ENCODE data around the gene PSMD6. TPM values are rescaled to one million over a fixed set of nuclear protein-coding genes. Genes with fewer than 3 reads are reported as not detected.
A peak's percentile ranks its signal among the peaks of the same experiment; 100 is the strongest.

Gene PSMD6
- total and polyA plus RNA-seq, 2 donors (not counting 1 experiment from before 2014, with no cell fraction given), result 79.1 to 89.0 TPM

GRCh38 chr3:64063207-64063982 is 40.1 kb upstream of the PSMD6 start:
- Histone ChIP-seq H4K20me1 (ENCODE audit: control insufficient read depth, extremely low read depth, insufficient read depth, low read length) (no peaks in the 10 kb centered on the region), H3K9ac (ENCODE audit: insufficient read depth, low read length) (no peak overlapping the region), H3K27me3 (ENCODE audit: control insufficient read depth, insufficient read depth, low read length) (no peaks in the 10 kb centered on the region), H3K4me3 (replicated peaks in 1 of 4; ENCODE audit: control extremely low read depth in 1 of 4, insufficient read depth in 1 of 4, low read depth in 3 of 4, low read length in 4 of 4) (no peak overlapping the region), H3K9me3 (ENCODE audit: control insufficient read depth, insufficient read depth, low read depth, low read length) (no peaks in the 10 kb centered on the region), H3K4me1 (ENCODE audit: control insufficient read depth, extremely low read depth, insufficient read depth, low read length) (no peaks in the 10 kb centered on the region), H3K27ac (ENCODE audit: insufficient read depth, low read length) (no peak overlapping the region), H2AFZ (ENCODE audit: low read length) (no peak overlapping the region), H3K79me2 (ENCODE audit: control insufficient read depth, insufficient read depth, low read length) (no peaks in the 10 kb centered on the region), H3K4me2 (ENCODE audit: extremely low read depth, insufficient read depth, low read length) (no peak overlapping the region), H3K36me3 (ENCODE audit: control insufficient read depth, insufficient read depth, low read length) (no peaks in the 10 kb centered on the region)
- TF ChIP-seq EZH2 (IDR thresholded peaks at IDR 0.05; ENCODE audit: low read length, missing control alignments), result no peak
- no peak for TF ChIP-seq CTCF (conservative IDR thresholded peaks at IDR 0.05 in 1 of 2, IDR thresholded peaks at IDR 0.05 in 1 of 2; ENCODE audit: low read depth in 1 of 2, low read length in 2 of 2)
- peak in 1 of 2 donors; percentile 77 for DNase-seq (ENCODE audit: low read depth in 2 of 2)

GRCh38 chr3:64061628-64062027 is 38.3 kb upstream of the PSMD6 start:
- no peak overlapping the region for H3K4me2 ChIP-seq (ENCODE audit: extremely low read depth, insufficient read depth, low read length)
- no peak overlapping the region for H2AFZ ChIP-seq (ENCODE audit: low read length)
- H3K36me3 ChIP-seq (ENCODE audit: control insufficient read depth, insufficient read depth, low read length), result no peaks in the 10 kb centered on the region
- no peaks in the 10 kb centered on the region for H4K20me1 ChIP-seq (ENCODE audit: control insufficient read depth, extremely low read depth, insufficient read depth, low read length)
- DNase-seq (ENCODE audit: low read depth in 2 of 2), result no peak
- no peaks in the 10 kb centered on the region for H3K4me1 ChIP-seq (ENCODE audit: control insufficient read depth, extremely low read depth, insufficient read depth, low read length)
- H3K27ac ChIP-seq (ENCODE audit: insufficient read depth, low read length), result no peak overlapping the region
- no peak overlapping the region for H3K9ac ChIP-seq (ENCODE audit: insufficient read depth, low read length)
- TF ChIP-seq CTCF (conservative IDR thresholded peaks at IDR 0.05 in 1 of 2, IDR thresholded peaks at IDR 0.05 in 1 of 2; ENCODE audit: low read depth in 1 of 2, low read length in 2 of 2) (no peak), EZH2 (IDR thresholded peaks at IDR 0.05; ENCODE audit: low read length, missing control alignments) (no peak)
- no peak overlapping the region for H3K4me3 ChIP-seq (replicated peaks in 1 of 4; ENCODE audit: control extremely low read depth in 1 of 4, insufficient read depth in 1 of 4, low read depth in 3 of 4, low read length in 4 of 4)
- no peaks in the 10 kb centered on the region for H3K9me3 ChIP-seq (ENCODE audit: control insufficient read depth, insufficient read depth, low read depth, low read length)
- no peaks in the 10 kb centered on the region for H3K79me2 ChIP-seq (ENCODE audit: control insufficient read depth, insufficient read depth, low read length)
- H3K27me3 ChIP-seq (ENCODE audit: control insufficient read depth, insufficient read depth, low read length), result no peaks in the 10 kb centered on the region

GRCh38 chr3:64059484-64060175 is 36.3 kb upstream of the PSMD6 start:
- Histone ChIP-seq H3K4me3 (replicated peaks in 1 of 4; ENCODE audit: control extremely low read depth in 1 of 4, insufficient read depth in 1 of 4, low read depth in 3 of 4, low read length in 4 of 4) (no peak overlapping the region), H2AFZ (ENCODE audit: low read length) (no peak overlapping the region), H3K79me2 (ENCODE audit: control insufficient read depth, insufficient read depth, low read length) (no peaks in the 10 kb centered on the region), H4K20me1 (ENCODE audit: control insufficient read depth, extremely low read depth, insufficient read depth, low read length) (no peaks in the 10 kb centered on the region), H3K27me3 (ENCODE audit: control insufficient read depth, insufficient read depth, low read length) (no peaks in the 10 kb centered on the region), H3K4me2 (ENCODE audit: extremely low read depth, insufficient read depth, low read length) (no peak overlapping the region), H3K36me3 (ENCODE audit: control insufficient read depth, insufficient read depth, low read length) (no peaks in the 10 kb centered on the region), H3K9me3 (ENCODE audit: control insufficient read depth, insufficient read depth, low read depth, low read length) (no peaks in the 10 kb centered on the region), H3K4me1 (ENCODE audit: control insufficient read depth, extremely low read depth, insufficient read depth, low read length) (no peaks in the 10 kb centered on the region), H3K9ac (ENCODE audit: insufficient read depth, low read length) (no peak overlapping the region), H3K27ac (ENCODE audit: insufficient read depth, low read length) (no peak overlapping the region)
- no peak for DNase-seq (ENCODE audit: low read depth in 2 of 2)
- TF ChIP-seq CTCF (conservative IDR thresholded peaks at IDR 0.05 in 1 of 2, IDR thresholded peaks at IDR 0.05 in 1 of 2; ENCODE audit: low read depth in 1 of 2, low read length in 2 of 2) (no peak), EZH2 (IDR thresholded peaks at IDR 0.05; ENCODE audit: low read length, missing control alignments) (no peak)
